ENCODE data around the gene LIM2. TPM values are rescaled to one million over a fixed set of nuclear protein-coding genes. Genes with fewer than 3 reads are reported as not detected.

The LIM2 gene, protein sequence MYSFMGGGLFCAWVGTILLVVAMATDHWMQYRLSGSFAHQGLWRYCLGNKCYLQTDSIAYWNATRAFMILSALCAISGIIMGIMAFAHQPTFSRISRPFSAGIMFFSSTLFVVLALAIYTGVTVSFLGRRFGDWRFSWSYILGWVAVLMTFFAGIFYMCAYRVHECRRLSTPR
- total RNA-seq, result not detected
- long read RNA-seq, donor 1, result 0 reads
- long read RNA-seq, donor 2, result 0 reads

GRCh38 chr19:51387924-51388389 is at the start of gene LIM2:
LIM2 (minus strand) TSS chr19:51387974; CDS start chr19:51387443, 531 bp downstream.
- intact Hi-C loops (cut with DNase I, micrococcal nuclease), result no loop called here
- H3K4me1 ChIP-seq (ENCODE audit: low read depth), result no peaks in the 10 kb centered on the region
- no peak for DNase-seq
- H3K4me3 ChIP-seq, result no peak within 1 kb of the TSS
- no peaks in the 10 kb centered on the region for H3K9me3 ChIP-seq
- no peaks in the 10 kb centered on the region for H3K36me3 ChIP-seq (ENCODE audit: low read depth)
- ATAC-seq, result no peak
- TF ChIP-seq, protein P1, sequence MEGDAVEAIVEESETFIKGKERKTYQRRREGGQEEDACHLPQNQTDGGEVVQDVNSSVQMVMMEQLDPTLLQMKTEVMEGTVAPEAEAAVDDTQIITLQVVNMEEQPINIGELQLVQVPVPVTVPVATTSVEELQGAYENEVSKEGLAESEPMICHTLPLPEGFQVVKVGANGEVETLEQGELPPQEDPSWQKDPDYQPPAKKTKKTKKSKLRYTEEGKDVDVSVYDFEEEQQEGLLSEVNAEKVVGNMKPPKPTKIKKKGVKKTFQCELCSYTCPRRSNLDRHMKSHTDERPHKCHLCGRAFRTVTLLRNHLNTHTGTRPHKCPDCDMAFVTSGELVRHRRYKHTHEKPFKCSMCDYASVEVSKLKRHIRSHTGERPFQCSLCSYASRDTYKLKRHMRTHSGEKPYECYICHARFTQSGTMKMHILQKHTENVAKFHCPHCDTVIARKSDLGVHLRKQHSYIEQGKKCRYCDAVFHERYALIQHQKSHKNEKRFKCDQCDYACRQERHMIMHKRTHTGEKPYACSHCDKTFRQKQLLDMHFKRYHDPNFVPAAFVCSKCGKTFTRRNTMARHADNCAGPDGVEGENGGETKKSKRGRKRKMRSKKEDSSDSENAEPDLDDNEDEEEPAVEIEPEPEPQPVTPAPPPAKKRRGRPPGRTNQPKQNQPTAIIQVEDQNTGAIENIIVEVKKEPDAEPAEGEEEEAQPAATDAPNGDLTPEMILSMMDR (IDR thresholded peaks at IDR 0.05), result no peak

GRCh38 chr19:51434456-51434855 is 46.7 kb upstream of the LIM2 start:
- ATAC-seq (no peak), DNase-seq (no peak)
- no peaks in the 10 kb centered on the region for H3K9me3 ChIP-seq
- TF ChIP-seq, protein P1 (IDR thresholded peaks at IDR 0.05), result no peak
- no peaks in the 10 kb centered on the region for H3K36me3 ChIP-seq (ENCODE audit: low read depth)
- intact Hi-C loops (cut with DNase I, micrococcal nuclease), result loop anchor here in 1 of 2 donors (10.0 kb wide), 1 partner anchor 100 kb away; no protein-coding TSS in a partner anchor
- H3K4me3 ChIP-seq, result no peak overlapping the region
- no peaks in the 10 kb centered on the region for H3K4me1 ChIP-seq (ENCODE audit: low read depth)

DNA sequence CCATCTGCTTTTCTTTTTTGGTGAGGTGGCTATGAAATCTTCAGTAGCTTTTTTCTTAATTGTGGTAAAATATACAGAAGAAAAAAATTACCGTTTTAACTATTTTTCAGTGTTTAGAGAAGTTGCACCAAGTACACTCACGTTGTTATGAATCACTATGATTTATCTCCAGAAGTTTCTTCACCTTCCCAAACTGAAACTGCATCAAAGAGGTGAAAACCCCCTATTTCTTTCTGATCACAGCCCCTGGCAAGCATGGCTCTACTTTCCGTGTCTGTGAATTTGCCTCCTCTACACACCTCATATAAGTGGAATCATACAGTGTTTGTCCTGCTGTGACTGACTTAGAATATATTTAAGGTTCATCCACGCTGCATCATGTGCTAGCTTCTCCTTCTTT is 45.3 kb upstream of the LIM2 start:
- intact Hi-C loops (cut with DNase I, micrococcal nuclease), result loop anchor here in 1 of 2 donors (10.0 kb wide), 1 partner anchor 98 kb away; no protein-coding TSS in a partner anchor
- Histone ChIP-seq H3K4me1 (ENCODE audit: low read depth) (no peaks in the 10 kb centered on the region), H3K4me3 (no peak overlapping the region), H3K9me3 (no peaks in the 10 kb centered on the region), H3K36me3 (ENCODE audit: low read depth) (no peaks in the 10 kb centered on the region)
- no peak for ATAC-seq
- TF ChIP-seq, protein P1 (IDR thresholded peaks at IDR 0.05), result no peak
- no peak for DNase-seq

DNA sequence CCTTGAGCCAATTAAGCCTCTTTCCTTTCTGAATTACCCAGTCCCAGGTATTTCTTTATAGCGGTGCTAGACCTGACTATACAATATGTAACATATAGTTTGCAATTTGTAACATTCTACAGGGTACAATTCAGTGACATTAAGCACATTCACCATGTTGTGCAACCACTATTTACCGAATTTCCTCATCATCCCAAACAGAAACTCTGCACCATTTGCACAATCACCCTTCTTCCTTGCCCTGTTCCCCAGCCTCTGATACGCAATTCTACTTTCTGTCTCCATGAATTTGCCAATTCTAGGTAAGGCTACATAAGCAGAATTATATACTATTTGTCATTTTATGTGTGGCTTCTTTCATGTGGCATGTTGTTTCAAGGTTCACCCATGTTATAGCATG is 43.4 kb upstream of the LIM2 start:
- Histone ChIP-seq H3K4me3 (no peak overlapping the region), H3K9me3 (no peaks in the 10 kb centered on the region), H3K4me1 (ENCODE audit: low read depth) (no peaks in the 10 kb centered on the region), H3K36me3 (ENCODE audit: low read depth) (no peaks in the 10 kb centered on the region)
- DNase-seq (no peak), ATAC-seq (no peak)
- intact Hi-C loops (cut with DNase I, micrococcal nuclease), result loop anchor here in 1 of 2 donors (10.0 kb wide), 1 partner anchor 96 kb away; no protein-coding TSS in a partner anchor
- TF ChIP-seq, protein P1 (IDR thresholded peaks at IDR 0.05), result no peak

- intact Hi-C loops (cut with DNase I, micrococcal nuclease), result loop anchor here in 1 of 2 donors (10.0 kb wide), 1 partner anchor 95 kb away; no protein-coding TSS in a partner anchor
- no peaks in the 10 kb centered on the region for H3K9me3 ChIP-seq
- no peaks in the 10 kb centered on the region for H3K36me3 ChIP-seq (ENCODE audit: low read depth)
- no peak for ATAC-seq
- H3K4me1 ChIP-seq (ENCODE audit: low read depth), result no peaks in the 10 kb centered on the region
- TF ChIP-seq, protein P1 (IDR thresholded peaks at IDR 0.05), result no peak
- DNase-seq, result no peak
- H3K4me3 ChIP-seq, result no peak overlapping the region
Observed at GRCh38 chr19:51430221-51430620, 42.4 kb upstream of the LIM2 start.
